HG03565 (cell line): Measurements from ENCODE around the gene CELSR3.

Experiments
- ATAC-seq: cut with Tn5 transposase; IDR thresholded peaks from one replicate; pipeline ENCODE4 v1.9.1; 2021; ENCODE audit warnings: mild to moderate bottlenecking, moderate library complexity; ENCODE audit not compliant: unreplicated experiment

CELSR3 gene

GRCh38 chr3:48686538-48687219, 24.0 kb upstream of the CELSR3 start:
- no peak for ATAC-seq

- peak; percentile 73 for ATAC-seq
Observed at GRCh38 chr3:48685603-48686511, 23.2 kb upstream of the CELSR3 start, which contains the start of gene NCKIPSD. Gene NCKIPSD (minus strand): TSS chr3:48685915. CDS start chr3:48685807, 108 bp downstream.

DNA sequence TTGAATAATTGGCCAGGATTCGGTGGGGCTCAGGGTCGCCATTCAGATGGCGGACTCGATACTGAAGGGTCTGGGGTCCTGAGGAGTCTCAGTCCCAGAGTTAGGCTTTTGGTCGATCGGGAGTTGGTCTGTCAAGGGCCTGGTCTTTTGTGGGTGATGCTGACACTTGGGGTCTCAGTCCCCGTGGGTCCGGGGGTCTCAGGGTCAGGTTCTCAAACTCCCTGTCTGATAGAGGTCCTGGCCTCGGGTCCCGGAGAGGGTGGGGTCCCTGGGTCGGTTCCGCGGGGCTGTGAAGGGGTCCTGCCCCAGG, 22.6 kb upstream of the CELSR3 start:
- no peak for ATAC-seq

GRCh38 chr3:48684480-48685143, 21.9 kb upstream of the CELSR3 start:
- ATAC-seq: no peak

DNA sequence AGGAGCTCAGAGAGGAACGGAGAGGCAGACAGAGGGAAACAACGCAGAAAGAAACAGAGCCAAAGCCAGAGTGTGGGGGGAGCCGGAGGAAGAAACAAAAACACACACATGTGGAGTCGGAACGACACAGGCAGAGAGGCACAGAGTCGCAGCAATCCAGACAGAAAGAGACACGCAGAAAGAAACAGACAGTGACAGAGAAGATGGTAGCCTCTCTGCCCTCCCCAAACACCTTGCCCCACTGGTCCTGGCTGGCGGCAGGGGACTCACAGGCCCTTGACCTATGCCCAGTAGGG, 21.3 kb upstream of the CELSR3 start:
- no peak for ATAC-seq

- ATAC-seq: no peak
Observed at GRCh38 chr3:48682786-48683185, 20.1 kb upstream of the CELSR3 start.

DNA sequence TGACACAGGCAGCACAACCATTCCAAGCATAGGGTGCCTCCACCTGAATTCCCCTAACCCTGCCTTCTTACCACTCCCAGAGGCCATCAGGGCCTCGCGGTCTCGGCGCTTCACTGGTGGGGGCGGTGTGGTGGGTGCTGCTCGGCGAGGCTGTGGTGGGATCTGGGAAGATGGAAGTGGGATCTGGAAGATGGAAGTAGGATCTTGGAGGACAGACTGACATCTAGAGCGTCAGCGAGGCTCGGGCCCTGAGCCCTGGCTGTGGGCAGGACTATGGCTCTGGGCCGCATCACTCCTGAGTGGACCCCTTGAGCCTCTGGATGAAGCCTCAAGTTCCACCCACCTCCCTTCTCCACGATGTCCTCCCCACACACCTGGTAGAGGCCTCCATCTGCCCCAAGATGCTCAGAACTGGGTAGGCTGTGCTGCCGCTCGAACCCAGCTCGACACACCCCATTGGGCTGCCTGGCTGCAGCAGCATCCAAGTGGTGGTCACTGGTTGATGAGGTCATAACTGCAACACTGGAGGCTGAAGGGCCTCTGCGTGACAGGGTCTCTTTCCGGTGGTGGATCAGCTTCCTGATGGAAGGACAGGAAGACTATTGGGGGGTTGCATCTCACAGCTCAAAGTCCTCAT, 19.4 kb upstream of the CELSR3 start:
- no peak for ATAC-seq

DNA sequence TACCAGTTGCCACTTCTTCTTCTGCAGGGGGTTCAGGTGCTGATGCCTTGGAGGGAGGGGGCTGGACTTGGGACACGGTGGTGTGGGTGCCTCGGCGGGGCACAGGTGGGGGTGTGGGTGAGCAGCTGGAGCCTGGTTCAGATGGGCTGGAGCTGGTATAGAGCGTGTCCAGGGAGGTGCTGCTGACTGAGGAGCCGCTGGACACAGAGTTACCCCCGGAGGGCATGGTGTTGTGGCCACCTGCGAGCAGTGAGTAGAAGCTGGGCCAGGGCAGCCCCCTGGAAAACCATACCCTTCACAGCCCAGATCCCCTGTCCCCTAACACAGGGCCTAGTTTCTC, 18.8 kb upstream of the CELSR3 start:
- ATAC-seq: no peak

DNA sequence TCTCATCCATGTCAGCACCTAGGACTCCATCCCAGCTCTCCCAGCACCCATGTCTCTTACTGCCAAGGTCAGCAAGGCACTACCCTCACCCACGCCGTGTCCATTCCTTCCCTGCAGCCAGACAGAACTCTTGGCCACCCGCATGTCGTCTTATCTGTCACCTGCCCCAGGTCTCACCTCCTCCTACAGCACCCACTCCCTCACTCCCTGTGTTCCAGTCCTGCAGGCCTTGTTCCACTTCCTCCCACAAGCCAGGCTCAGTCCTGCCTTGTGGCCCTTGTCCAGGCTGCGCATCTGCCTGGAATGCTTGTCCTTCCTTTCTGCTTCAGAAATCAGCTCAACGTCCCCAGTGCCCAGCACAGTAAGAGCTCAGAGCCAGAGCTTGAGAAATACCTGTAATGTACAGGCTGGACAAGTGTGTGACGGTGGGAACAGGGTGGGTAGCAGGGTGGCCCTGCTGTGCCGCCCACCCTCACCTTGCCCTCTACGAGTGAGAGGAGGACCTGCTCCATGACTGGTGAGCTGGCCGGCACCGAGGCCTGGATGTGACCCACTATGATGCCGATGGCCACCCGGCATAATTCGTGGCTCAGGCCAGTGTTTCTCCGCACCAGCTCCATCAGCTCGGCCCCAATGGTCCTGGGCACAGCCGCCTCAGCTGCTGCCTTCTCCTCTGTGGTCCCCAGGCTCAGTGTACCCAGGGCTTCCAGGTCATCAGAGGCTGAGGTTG, 18.3 kb upstream of the CELSR3 start:
- ATAC-seq: no peak

DNA sequence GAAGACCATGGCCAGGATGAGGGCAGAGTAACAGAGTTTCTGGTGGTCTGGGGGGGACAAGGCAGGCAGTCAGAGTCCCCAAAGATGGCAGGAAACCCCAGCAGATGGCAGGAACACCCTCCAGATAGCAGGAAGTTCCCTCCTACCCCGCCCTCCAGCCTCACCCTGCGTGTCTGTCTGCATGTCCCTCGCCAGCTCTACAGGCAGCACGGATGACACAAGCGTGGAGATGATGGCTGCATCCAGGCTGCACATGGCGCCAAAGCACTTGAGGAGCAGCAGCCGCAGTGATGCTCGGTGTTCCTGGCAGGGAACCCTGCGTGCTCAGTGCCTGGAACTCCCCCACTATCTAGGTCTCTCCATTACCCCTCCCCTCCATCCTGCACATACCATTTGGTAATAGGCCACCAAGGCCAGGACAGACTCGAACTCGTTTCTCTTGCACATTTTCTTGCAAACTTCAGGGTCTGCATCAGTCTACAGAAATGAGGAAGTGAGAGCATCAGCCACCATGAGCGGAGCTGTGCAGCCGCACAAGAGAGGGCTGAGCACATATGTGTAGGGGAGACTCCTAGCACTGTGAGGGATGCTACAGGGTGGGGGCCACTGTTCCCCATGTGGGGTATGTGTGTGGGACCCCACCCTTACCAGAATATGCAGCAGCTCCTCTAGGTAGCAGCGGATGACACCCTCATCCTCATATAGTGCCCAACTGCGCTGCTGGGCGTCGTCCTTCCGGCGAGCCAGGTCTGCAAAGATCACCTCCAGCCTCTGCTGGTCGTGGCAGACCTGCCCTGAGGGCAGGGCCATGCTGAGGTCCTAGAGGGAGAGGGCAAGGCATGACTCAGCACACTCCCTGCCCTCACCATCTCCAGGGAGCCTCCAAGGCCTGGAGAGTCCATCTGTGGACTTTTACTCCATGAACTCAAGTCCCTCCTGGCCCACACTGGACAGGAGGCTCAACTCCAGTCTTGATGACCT, 17.0 kb upstream of the CELSR3 start:
- no peak for ATAC-seq

GRCh38 chr3:48678566-48679380, 16.1 kb upstream of the CELSR3 start:
- no peak for ATAC-seq

DNA sequence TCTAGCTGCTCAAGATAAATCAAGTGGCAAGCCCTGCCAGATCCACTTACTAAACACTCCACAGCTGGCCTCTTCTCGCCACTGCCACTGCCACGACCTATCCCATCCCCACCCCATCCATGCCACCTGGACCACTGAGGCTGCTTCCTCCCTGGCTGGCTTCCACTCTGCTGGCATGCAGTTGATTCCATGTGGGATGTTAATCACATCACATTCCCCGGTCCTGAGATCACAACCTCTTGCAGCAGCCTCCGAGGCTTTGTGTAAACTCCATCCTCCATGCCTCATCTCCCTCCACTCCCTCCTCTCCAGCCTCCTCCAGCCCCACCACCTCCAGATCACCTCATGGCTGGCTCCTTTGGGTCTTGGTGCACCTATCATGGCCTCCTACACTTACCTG, 15.4 kb upstream of the CELSR3 start:
- no peak for ATAC-seq

DNA sequence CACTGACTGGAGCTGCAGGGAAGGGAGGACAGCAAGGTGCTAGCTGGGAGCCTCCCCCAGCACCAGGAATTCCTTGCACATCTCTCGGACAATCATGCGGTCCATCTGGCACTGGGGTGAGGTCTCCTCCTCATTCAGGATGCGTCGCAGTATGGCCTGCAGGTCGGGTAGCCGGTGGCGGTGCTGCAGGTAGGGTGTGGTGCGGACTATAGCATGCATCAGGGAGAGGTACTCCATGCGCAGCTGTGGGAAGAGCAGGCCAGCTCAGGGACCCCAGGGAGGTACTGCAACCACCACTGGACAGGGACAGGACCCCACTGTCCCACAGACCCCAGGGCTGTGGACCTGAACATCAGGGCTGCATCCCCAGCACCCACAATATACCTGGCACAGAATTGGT, 11.8 kb upstream of the CELSR3 start:
- no peak for ATAC-seq

DNA sequence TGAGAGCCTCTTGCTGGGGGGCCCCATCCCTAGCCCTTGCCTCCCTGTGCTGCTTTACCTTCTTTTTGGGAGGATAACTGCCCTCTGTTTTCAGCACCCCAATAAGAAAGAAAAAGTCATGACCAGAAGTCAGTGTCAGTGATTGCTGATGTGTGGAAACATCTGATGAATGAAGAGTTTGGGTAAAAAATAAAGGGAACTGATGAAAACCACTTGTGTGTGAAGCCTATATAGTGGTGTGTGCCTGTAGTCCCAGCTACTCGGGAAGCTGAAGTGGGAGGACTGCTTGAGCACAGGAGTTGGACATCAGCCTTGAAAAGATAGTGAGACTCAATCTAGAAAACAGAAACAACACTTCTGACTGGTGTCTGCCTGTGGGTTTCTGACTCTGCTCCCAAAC, 9.8 kb upstream of the CELSR3 start:
- no peak for ATAC-seq

DNA sequence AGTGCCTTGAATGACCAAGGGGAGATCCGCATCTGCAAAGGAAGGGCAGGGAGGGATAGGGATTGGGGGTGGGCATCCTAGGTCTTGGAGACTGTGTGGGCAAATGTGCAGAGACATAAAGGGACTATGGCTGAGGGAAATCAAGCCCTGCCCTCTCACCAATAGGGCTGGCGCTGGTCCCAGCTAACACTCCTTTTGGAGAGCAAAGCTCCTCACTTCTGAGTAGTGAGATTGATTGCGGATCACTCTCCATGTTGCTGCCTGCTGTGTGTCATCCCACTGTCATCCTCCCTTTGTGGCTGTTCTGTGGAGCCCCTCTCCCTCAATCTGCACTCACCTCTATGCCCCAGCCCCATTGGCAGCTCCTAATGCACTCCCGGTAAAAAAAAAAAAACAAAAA, 2.2 kb upstream of the CELSR3 start:
- ATAC-seq: no peak

GRCh38 chr3:48664313-48664644, 1.6 kb upstream of the CELSR3 start:
- no peak for ATAC-seq

DNA sequence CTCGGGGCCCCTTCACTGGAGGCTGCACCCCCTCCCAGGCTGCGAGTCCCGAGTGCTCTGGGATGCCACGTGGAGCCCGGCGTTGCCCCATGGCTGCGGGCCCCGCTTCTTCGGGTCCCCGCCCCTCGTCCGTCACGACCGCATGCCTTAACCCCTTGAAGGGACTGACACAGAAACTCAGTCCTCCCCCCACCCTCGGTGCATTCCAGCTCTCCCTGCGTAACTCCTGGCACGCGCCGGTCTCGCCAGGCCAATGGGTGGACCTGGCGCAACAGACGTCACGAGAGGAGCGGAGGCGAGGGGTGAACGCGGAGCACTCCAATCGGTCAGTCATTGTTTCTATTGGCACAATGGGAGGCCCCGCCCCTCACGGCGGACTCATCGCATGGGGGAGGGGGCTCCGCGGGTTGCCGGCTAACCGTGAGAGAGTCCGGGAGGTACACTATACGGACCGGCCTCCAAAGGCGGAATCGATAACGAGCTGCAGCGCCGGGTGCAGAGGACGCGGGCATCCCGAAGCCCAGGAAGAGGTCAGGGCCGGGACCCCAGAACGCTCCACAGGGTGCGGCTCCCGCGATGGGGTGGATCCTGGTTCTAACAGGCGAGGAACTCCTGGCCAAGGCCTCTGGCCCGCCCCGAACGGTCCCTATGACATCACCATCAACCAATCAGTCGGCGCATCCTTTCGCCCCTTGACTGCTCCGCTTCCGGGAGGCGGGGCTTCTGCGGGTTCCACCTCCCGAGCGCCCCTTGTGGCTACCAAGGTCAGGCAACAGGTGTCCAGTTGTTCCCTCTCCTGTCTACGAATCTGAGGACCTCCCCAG, 1.0 kb upstream of the CELSR3 start:
- peak; percentile 77 for ATAC-seq

DNA sequence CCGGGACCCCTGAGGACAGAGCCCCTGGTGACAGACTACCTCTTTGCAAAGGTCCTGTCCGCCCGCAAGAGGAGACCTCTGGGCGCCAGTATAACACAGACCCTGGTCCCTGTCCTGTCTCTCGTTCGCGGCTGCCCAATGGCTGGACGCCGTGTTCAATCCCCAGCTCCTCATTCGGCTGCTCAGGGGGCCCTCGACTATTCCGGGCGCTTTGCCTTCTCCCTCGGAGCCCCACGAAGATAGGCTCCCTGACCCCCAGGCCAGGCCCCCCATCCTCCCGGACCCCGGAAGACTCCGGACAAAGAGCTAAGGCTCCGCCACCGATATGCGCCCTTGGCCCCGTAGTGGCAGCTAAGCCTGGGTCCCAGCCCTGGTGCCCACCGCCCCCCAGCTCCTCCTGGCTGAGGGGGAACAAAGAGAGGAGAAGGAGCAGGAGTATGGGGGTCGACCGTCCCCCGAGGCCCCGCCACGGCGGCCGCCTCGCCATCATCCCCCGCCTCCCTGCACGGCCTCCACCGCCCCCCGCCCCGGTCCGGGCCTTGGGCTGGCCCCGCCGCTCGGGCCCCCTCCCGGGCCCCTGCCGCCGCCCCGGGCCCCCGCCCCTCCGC, 437 bp downstream of the CELSR3 start:
- ATAC-seq: no peak
